HG03175 (cell line): ENCODE results near the gene AGPS.
"Not testable (repeated sequence)": the region's sequence is repeated elsewhere in the genome, so short reads cannot be mapped to it uniquely, and the experiment has no call there.

Source experiments
- ATAC-seq: cut with Tn5 transposase; IDR thresholded peaks from one replicate; pipeline ENCODE4 v1.9.1; 2021; ENCODE audit warnings: mild to moderate bottlenecking, moderate library complexity; ENCODE audit not compliant: unreplicated experiment

The AGPS gene

DNA sequence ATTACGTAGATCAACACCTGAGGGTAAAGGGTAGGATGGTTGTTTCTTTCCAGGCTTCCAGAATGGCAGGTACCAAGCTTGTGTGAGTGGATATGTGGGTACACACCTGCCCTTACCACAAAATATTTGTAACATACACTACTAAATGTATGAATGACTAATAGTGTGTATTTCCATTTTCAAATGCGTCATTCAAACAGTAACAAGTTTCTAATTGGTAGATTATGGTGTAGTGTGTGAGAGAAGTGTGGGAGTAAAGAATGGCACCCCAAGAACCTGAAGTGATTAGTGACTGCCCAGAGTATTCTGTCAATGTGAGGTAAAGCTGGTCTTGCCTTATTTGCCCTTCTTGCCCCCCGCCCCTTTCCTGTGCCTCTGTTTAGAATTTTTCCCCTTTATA is 21.1 kb downstream of the AGPS start:
- ATAC-seq: no peak

DNA sequence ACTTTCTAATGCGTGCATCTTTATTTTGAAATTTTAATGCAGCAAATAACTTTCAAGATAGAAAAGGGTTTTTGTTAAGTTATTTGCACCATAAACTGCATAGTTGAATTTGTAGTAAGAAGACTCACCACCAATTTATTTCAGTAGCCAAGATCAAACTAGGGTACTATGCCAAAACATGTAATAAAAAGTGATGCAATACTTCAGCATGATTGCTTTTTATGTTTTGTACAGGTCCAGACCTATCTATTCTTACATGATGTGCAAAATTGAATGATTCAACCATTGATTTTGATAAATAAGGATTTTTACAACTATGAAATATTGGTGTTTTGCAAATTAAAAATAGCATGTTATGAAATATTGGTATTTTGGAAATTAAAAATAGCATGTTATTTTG is 26.7 kb downstream of the AGPS start:
- ATAC-seq: no peak

DNA sequence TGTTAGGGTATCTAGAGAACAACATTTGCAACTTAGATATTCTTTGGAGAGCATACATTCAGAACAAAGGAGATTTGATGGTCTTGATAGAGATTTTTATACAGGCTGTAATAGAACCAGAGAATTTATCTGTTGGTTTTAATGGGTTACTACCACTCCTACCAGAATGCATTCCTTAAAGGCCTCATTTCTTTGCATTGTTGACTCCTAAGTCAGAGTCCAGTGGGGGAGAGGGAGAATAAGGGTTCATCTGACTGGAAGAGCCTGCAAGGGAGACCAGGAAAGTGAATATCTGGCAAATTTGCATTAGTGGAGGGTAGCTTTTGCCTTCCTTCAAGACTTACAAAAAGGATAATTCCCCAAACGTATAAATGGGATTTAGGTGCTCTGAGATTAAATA is 29.7 kb downstream of the AGPS start:
- ATAC-seq: no peak

DNA sequence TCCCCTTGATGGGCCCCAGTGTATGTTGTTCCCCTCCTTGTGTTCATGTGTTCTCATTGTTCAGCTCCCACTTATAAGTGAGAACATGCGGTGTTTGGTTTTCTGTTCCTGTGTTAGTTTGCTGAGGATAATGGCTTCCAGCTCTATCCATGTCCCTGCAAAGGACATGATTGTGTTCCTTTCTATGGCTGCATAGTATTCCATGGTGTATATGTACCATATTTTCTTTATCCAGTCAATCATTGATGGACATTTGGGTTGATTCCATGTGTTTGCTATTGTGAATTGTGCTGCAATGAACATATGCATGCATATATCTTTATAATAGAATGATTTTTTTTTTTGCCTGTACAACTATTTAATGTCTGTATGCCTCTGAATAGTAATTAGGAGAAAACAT is 31.5 kb downstream of the AGPS start:
- ATAC-seq: not testable (repeated sequence)

DNA sequence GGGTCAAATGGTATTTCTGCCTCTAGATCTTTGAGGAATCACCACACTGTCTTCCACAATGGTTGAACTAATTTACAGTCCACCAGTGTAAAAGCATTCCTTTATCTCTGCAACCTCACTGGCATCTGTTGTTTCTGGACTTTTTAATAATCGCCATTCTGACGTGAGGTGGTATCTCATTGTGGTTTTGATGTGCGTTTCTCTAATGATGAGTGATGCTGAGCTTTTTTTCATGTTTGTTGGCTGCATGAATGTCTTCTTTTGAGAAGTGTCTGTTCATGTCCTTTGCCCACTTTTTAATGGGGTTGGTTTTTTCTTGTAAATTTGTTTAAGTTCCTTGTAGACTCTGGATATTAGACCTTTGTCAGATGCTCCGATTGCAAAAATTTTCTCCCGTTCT is 32.0 kb downstream of the AGPS start:
- ATAC-seq: not testable (repeated sequence)

DNA sequence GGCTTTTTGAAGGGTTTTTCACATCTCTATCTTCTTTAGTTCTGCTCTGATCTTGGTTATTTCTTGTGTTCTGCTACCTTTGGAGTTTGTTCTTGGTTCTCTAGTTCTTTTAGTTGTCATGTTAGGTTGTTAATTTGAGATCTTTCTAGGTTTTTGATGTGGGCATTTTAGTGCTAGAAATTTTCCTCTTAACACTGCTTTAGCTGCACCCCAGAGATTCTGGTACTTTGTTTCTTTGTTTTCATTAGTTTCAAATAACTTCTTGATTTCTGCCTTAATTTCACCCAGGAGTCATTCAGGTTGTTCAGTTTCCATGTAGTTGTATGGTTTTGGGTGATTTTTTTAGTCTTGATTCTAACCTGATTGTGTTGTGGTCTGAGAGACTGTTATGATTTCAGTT is 34.7 kb downstream of the AGPS start:
- no peak for ATAC-seq

DNA sequence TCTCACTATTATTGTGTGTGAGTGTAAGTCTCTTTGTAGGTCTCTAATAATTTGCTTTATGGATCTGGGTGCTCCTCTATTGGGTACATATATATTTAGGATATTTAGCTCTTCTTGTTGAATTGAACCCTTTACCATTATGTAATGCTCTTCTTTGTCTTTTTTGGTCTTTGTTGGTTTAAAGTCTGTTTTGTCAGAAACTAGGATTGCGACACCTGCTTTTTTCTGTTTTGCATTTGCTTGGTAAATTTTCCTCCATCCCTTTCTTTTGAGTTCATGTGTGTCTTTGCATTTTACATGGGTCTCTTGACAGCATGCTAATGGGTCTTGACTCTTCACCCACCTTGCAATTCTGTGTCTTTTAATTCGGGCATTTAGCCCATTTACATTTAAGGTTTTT is 35.4 kb downstream of the AGPS start:
- not testable (repeated sequence) for ATAC-seq

DNA sequence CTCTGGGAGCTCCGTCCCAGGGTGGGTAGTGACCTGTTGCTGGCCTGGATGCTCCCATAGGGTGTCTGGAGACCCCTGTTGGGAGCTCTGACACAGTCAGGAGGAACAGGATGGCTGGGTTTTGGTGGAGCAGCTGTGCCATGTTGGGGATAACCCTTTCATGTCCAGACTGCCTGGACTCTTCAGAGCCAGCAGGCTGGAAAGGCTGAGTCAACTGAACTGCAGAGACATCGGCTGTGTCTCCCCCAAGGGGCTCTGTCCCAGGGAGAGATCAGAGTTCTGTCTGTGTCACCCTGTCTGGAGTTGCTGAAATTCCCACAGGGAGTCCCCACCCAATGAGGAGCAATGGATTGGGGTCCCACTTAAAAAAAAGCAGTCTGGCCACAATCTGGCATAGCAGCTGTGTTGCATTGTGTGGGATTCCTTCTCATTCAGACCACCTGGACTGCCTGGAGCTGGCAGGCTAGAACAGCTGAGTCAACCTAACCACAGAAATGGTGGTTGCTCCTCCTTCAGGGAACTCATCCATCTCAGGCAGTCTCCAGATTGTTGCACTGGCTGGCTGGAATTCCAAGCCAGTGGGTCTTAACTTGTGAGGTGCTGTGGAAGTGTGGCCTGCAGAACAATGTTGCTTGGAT is 37.2 kb downstream of the AGPS start:
- ATAC-seq: no peak

DNA sequence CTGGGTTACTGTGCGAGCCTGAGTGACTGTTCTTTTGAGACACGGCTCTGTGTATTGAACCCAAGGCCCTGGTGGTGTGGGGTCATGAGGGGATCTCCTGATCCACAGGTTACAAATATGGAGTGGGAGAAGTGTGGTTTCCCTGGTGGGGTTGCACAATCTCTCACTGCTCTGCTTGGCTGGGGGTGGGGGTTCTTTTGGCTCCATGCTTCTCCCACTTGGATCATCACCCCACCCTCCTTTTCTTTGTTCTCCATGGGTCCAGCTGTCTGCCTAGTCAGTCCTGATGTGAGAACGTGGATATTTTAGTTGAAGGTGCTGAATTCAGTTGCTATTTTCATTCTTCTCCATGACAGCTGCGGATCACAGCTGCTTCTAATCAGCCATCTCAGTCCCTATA is 37.8 kb downstream of the AGPS start:
- no peak for ATAC-seq

DNA sequence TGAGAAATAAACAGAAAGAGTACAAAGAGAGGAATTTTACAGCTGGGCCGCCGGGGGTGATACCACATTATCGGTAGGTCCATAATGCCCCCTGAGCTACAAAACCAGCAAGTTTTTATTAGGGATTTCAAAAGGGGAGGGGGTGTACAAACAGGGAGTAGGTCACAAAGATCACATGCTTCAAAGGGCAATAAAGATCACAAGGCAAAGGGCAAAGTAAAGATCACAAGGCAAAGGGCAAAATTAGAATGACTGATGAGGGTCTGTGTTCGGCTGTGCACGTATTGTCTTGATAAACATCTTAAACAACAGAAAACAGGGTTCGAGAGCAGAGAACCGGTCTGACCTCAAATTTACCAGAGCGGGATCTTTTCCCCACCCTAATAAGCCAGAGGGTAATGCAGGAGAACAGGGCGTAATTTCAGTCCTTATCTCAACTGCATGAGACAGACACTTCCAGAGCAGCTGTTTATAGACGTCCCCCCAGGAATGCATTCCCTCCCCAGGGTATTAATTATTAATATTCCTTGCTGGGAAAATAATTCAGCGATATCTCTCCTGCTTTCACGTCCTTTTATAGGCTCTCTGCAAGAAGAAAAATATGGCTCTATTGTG is 38.6 kb downstream of the AGPS start:
- not testable (repeated sequence) for ATAC-seq

DNA sequence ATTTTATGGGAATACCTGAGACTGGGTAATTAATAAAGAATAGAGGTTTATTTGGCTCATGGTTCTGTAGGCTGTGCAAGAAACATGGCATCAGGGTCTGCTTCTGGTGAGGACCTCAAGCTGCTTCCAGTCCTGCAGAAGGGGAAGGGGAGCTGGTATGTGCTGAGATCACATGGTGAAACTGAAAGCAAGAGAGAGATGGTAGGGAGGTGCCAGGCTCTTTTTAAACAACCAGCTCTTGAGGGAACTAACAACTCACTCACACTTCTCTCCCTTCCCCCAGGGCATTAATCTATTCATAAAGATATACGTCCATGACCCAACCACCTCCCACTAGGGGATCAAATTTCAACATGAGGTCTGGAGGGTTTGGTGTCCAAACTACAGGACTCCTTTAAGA is 40.1 kb downstream of the AGPS start:
- no peak for ATAC-seq

DNA sequence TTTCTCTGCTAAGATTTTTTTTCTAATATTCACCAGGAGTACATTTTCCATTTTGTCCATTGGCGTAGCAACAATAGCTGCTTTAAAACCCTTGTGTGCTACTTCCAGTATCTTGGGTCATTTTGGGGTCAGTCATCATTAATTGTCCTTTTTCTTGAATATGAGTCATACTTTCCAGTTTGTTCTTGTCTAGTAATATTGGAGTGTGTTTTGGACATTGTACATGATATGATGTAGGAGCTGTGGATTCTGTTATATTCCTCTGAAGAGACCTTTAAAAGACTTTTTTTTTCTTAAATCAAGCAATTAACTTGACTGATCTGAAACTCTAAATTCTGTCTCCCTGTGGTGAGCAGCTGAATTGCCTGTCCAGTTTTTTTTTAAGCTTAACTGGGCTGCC is 40.8 kb downstream of the AGPS start:
- no peak for ATAC-seq

DNA sequence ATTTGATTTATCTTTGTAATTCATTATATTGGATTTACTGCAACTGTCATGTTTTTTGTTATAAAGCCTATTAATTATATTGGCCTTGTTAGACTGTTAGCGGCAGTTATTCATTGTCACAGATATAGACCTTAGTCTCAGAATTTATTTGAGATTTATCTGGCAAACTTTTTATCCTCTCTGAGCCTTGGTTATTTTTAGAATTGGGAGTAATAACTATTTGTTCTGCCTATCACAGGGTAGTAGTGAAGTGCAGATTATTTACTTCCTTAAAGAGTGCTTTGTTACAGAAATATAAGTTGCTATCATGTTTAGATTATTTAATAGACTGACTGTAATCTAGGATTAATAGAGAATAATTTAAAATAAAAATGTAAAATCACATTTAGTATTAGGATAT is 41.9 kb downstream of the AGPS start:
- ATAC-seq: no peak

DNA sequence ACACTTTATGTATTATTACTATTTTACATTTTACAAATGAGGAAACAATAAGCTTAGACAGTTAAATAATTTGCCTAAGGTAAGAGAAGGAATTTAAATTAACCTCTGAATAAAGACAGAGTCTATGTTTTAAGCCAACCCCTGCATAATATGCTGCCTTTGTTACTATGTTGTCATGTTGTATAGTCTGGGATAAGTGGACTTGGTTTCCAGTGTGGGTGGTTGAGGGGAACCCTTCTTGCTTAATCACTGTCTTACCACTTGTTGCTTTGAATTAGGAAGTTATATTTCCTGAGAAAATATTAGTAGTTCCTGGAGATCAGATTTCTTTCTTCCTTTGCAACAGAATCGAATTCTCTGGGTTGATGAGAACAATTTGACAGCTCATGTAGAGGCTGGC is 52.6 kb downstream of the AGPS start:
- no peak for ATAC-seq

DNA sequence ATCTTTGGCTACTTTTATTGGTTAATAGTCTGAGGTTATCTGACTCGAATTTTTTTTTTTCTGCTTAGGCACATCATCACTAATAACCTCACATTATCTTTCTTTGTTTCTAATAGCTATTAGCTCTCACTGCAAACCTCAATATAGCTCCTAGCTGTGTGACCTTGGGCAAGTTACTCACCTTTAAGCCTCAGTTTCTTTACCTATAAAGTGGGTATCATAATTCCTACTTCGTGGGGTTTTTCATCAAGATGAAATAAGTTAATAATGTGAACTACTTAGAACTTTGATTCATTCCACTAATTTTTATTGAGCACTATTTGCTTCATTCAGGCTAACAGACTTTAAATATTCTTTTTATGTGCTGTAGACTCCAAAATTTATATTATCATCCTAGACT is 55.5 kb downstream of the AGPS start:
- ATAC-seq: no peak

DNA sequence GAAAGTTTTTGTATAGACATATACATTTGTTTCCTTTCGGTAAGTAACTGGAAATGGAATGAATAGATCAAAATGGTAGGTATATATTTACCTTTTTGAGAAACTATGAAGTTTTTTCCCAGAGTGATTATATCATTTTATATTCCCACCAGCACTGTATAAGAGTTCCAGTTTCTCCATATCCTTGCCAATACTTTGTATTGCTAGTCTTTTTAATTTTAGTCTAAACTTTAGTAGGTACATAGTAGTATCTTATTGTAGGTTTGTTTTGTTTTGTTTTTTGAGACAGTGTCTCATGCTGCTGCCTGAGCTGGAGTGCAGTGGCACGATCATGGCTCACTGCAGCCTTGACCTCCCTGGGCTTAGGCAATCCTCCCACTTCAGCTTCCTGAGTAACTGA is 56.6 kb downstream of the AGPS start:
- no peak for ATAC-seq

DNA sequence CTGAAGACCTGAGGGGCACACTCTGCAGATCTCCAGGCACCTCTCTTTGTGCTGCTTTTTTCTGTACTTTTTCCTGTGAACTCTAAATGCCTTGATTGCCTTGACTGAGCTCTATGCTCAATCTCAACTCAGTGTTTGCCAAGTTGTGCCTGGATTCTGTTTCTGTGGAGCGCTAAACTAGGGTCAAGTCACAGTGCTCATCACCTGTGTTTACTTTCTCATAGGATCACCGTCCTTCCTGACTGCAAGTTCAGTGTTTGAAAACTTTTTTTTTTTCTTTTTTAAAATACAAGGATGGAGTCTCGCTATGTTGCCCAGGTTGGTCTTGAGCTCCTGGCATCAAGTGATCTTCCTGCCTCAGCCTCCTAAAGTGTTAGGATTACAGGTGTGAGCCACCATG is 62.6 kb downstream of the AGPS start:
- ATAC-seq: no peak

DNA sequence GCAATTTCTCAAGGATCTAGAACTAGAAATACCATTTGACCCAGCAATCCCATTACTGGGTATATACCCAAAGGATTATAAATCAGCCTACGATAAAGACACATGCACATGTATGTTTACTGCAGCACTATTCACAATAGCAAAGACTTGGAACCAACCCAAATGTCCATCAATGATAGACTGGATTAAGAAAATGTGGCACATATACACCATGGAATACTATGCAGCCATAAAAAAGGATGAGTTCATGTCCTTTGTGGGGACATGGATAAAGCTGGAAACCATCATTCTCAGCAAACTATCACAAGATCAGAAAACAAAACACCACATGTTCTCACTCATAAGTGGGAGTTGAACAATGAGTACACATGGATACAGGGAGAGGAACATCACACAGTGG is 67.2 kb downstream of the AGPS start:
- ATAC-seq: not testable (repeated sequence)

DNA sequence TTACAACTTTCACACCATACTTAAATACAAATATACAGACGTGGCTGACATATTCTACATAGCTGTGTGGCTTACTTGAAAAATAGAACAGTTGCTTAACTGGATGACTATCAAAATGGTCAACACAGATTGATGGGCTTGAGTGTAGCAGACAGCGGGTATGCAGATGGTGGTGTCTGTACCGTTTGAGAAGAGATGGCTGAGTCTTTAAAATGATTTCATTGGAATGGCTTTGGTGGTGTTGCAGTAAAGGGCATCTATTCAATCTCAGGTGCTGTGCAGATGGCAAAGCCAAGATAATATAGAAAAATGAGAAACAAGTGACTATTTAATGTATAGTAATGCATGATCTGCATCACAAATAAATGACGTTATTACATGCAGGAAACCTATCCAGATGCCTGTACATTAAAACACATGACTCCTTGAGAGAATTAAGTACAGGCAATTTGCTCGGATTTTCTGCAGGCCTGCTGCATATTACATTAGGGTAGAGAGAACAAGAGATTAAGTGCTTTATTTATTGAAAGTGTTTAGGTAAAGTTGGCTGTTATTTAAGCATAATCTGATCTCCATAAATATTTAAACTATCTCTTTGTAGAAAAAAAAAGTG is 68.5 kb downstream of the AGPS start:
- ATAC-seq: no peak

DNA sequence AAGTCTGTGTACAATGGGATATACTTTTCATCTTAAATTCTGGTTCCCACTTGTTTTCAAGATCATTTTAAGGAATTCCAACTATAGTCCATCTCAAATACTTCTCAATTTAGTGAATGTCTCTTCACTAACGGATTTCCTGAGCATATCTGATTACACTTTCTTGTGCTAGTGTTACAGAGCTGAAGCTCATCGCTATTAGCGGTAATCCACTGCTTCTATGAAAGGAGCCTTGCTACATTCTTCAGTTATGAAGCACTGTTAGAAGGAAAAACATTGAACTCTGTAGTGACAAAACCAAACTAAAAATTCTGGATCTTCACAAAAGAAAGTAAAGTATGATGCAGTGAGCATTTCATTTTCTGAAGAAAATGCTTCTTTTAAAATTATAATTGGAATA is 72.0 kb downstream of the AGPS start:
- ATAC-seq: no peak

DNA sequence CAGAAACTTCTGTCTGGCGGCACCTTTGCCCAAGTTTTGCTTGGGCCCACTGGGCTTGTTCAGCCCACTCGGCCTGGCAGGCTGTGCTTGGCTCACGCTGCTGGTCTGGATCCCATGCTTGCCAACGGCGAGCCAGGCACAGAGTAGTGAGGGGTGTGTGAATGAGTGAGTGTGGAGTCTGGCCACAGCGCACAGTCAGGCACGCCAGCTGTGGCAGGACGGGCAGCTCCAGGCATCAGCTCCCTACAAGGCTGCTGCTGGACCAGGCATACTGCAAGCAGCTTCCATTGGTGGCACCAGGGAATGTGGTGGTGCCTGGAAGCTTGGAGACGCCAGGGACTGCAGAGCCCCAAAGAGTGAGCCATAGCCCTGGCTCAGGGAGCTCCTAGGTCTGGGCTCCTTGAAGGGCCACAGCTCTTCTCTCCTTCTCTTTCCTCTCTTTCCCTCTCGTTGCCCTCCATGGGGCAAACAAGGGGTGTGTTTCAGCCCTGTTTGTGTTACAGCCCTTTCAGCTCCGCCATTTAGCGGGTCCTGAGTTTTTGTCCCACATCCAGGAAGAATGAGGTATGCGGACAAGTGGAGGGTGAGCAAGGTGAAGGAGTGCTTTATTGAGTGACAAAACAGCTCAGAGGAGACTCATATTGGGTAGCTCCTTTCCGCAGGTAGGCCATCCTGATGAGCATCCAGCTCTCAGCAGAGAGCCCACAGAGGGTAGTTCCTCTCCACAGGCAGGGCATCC is 73.0 kb downstream of the AGPS start:
- ATAC-seq: no peak
